DMS53 (cell line): ENCODE data around the gene FAM3C.
"Not testable (repeated sequence)": the region's sequence is repeated elsewhere in the genome, so short reads cannot be mapped to it uniquely, and the experiment has no call there.

Experiments used
- DNase-seq: peaks from one replicate; lab custom pipeline; 2025; lab: John Stamatoyannopoulos, UW

FAM3C gene

DNA sequence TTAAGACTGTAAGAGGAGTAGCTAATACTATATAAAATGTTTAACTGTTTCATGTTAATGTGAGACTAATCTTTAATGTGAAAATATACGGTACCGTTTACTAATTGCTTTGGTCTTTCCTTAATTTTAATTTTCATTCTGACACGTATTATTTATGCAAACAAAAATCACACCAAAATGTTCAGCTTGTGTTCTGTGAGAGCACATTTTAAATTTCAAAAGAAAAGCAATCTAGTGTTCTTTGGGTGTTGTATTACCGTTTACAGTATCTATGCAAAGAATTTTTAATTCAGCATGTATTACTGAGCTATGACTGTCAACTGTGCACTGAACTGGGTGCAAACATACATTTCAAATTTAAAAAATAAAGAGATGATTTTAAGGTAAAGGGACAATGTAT, 65.1 kb downstream of the FAM3C start:
- DNase-seq: no peak

DNA sequence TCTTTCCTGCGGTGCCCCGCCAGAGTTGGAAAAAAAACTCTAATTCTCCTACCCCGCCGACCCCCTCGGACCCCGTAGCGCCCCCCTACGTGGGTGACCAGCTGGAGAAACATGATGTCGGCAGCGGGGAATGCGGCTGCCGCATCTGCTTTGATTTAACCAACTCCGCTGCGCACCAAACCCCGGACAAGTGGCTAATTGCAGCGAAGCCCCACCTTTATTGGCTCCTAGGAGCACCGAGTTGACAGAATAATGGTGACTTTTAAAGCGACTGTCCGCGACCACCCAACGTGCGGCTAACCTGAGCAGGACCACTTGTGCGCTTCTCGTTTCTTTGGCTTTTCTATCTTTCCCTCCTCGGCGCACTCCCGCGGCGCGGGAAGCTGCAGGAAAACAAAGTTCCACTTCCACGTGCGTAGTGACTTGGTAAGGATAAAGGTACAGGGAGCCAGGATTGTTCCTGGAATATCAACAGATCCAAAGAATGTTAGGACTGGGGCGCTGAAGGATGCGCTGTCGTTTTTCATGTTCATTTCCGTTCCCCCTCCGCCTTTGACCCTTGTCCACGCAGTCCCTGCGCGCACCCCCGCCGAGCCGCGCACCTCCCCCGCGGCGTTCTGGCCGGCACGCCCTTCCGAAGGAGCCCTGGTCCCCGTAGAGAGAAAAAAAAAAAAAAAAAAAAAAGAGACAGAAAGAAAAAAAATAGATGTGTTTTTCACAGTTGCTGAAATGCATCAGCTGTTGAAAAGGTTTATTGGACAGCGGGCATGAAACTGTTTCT, 65.9 kb downstream of the FAM3C start:
- peak; percentile 71 for DNase-seq

GRCh38 chr7:121329191-121330052, 66.7 kb downstream of the FAM3C start:
- DNase-seq: peak; percentile 89

GRCh38 chr7:121328508-121329190, 67.5 kb downstream of the FAM3C start, which contains the start of gene WNT16:
Gene WNT16, plus strand, starts transcription at chr7:121329000. Its CDS starts 293 bp downstream, at chr7:121329293.
- DNase-seq: peak; percentile 68

GRCh38 chr7:121327671-121328070, 68.4 kb downstream of the FAM3C start:
- DNase-seq: no peak

- DNase-seq: no peak
Measured at GRCh38 chr7:121323515-121324302, 72.4 kb downstream of the FAM3C start.

DNA sequence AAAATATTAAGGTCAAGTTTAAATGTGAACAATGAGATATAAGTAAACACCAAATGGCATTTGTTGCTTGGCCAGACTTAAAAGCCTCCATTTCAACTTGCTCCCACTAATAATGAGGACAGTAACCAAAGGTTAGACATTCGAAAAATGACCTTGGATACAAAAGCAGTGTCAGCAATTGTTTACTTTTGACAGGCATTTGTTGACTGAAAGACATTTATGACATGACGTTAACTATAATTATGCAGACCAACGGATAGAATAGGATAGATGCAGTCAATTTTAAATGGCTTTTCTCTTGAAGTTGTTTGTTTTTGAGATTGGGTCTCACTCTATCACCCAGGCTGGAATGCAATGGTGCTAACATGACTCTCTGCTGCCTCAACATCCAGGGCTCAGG, 73.6 kb downstream of the FAM3C start:
- peak; percentile 55 for DNase-seq

DNA sequence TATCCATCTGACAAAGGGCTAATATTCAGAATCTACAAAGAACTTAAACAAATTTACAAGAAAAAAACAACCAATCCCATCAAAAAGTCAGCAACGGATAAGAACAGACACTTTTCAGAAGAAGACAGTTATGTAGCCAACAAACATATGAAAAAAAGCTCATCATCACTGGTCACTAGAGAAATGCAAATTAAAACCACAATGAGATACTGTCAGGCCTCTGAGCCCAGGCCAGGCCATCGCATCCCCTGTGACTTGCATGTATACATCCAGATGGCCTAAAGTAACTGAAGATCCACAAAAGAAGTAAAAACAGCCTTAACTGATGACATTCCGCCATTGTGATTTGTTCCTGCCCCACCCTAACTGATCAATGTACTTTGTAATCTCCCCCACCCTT, 80.9 kb downstream of the FAM3C start:
- DNase-seq: not testable (repeated sequence)

DNA sequence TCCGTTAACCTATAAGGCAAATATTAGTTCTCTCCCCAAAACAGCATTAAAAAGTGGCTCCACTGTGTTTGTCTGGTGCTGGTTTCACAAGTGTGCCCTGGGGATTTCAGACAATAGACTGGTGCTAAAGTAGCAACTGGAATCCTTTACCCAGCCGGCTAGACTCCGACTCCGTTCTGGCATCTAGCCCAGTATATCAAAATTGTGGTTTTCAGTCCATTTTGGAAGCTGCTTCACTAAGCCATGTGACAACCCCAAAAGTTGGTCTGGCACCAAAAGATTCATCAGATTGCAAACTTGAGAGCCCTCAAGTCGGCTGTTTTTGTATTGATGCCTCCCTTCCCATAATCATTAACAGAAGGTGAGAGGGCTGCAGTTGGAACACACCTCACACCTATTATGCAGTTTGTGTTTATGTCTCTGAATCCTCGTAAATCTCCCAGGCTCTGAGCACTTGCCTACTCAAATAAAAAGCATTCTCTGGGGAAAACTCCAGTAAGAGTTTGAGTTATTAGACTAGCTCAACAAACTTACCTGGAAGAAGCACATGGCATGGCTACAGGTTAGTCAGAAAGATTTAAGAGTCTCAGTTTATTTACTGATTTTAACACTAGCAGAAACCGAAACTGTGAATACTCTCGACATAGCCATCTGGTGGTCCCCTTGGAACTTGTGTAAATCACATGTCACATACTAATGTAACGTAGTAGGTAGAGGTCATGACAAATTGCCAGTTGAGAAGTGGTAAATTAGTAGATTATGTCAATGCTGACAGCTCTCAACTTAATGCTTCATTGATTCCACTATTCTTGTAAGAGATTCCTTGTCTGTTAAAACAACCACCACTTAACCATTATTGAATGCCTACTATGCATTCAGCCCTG, 82.1 kb downstream of the FAM3C start:
- peak; percentile 88 for DNase-seq

- peak; percentile 47 for DNase-seq
Measured at GRCh38 chr7:121313220-121313792, 82.8 kb downstream of the FAM3C start.

DNA sequence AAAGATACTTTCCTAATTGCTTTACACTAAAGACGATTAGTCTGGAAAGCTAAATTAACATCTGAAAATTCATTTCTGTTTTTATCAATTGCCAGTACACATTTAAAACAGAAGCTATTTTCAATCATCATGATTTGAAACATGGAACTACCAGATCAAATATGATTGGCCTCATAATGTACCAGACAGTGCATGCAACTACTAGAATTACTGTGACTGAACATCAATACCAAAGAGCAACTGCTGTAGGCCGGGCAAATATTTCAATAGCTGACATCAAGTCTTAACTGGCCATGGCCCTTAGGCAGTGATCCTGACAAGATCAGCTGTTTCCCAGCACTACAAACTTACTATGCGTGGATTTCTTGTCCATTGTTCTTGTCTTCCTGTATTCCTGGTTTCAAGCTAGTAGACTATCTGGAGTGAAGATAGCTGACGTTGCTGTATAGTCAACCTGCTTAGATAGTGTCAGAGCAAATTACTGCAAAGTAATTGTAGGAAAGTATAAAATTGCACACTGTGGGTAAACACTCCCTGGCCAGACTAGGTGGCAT, 89.0 kb downstream of the FAM3C start:
- DNase-seq: no peak

DNA sequence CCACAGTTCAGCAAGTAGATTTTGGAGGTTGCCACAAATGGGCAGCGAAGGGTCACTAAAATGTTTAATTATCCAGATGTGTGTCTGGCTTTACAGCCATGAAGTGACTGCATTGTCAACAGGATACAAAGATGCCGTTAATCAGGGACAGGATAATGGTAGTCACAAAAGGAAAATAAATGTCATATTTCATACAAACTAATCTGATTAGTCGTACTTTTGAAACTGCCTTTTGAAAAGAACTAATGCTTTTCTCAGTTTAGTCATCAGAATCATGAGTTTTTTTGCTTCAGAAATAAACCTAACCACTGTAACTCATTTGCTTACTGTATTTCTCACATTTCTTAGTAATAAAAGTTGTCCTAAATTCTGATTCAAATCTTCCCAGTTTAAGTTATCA, 89.5 kb downstream of the FAM3C start:
- no peak for DNase-seq

DNA sequence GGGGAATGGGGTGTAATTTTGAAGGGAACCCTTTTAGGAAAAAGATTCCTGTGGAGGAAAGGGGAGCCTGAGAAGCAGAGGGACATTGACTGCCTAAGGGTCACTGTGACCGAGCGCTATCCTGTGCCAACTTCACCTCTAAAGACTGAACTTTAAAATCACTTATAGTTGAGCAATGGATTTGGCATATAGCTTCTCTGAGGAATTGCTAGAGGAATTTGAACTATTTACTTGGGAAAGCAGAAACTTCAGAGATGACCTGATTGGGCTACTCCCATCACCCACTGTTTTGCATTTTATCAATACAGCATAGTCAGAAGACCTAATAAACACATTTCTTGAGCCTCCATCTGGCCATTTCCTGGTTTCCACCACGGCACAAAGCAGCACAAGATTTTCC, 91.0 kb downstream of the FAM3C start:
- no peak for DNase-seq

GRCh38 chr7:121304102-121304658, 91.9 kb downstream of the FAM3C start:
- DNase-seq: no peak

GRCh38 chr7:121303422-121304101, 92.5 kb downstream of the FAM3C start:
- no peak for DNase-seq

DNA sequence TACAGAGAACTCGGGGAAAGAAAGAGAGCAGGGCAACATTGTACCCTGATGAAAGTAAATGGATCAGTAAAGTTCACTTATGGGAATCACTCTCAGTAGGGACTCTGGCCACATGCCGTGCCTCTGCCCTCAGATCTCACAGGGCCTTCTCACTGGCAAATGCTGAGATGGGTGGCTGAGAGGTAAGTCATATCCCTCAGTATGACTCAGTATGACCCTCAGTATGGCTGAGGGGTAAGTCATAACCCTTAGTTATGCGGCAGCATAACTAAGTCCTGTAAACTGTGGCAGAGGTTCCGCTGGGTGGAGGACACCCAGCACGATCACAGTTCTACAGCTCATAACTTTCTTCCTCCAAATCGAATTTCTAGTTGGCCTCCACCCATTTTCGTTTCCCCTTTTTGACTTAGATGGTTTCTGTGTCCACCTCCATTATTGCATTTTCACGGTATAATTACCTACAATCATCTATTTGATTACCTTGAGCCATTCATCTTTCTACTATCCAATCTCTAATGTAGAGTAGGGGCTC, 93.8 kb downstream of the FAM3C start:
- no peak for DNase-seq

GRCh38 chr7:121301446-121302213, 94.5 kb downstream of the FAM3C start:
- no peak for DNase-seq
